ENCODE data around the gene NELL1.
A peak's percentile ranks its signal among the peaks of the same experiment; 100 is the strongest.

NELL1 gene

GRCh38 chr11:20661850-20662249, 7.5 kb upstream of the NELL1 start:
- 92% methylated on average over 2 of the region's 3 CpGs; no CpG with 5 or more reads in 1 of the 2 experiments for WGBS, 2 experiments (ENCODE audit: insufficient coverage in 2 of 2)
- Histone ChIP-seq H3K4me1 (ENCODE audit: control insufficient read depth, insufficient read depth, low read length, poor library complexity, severe bottlenecking) (no peaks in the 10 kb centered on the region), H3K36me3 (ENCODE audit: control insufficient read depth, insufficient read depth, low read length) (no peaks in the 10 kb centered on the region), H3K27ac (ENCODE audit: low read depth, low read length, severe bottlenecking) (no peak overlapping the region), H3K9me3 (ENCODE audit: control insufficient read depth, low read length) (no peaks in the 10 kb centered on the region), H3K4me3 (ENCODE audit: extremely low read depth, insufficient read depth, low read length, poor library complexity, severe bottlenecking) (no peak overlapping the region)

GRCh38 chr11:20668131-20668809, 1.1 kb upstream of the NELL1 start:
- 4% methylated on average over 7 of the region's 10 CpGs for WGBS, 2 experiments (ENCODE audit: insufficient coverage in 2 of 2)
- no peak overlapping the region for H3K4me3 ChIP-seq (ENCODE audit: extremely low read depth, insufficient read depth, low read length, poor library complexity, severe bottlenecking)
- no peaks in the 10 kb centered on the region for H3K9me3 ChIP-seq (ENCODE audit: control insufficient read depth, low read length)
- H3K36me3 ChIP-seq (ENCODE audit: control insufficient read depth, insufficient read depth, low read length): no peaks in the 10 kb centered on the region
- no peak overlapping the region for H3K27ac ChIP-seq (ENCODE audit: low read depth, low read length, severe bottlenecking)
- peaks cover 5% of the 10 kb centered on the region for H3K4me1 ChIP-seq (ENCODE audit: control insufficient read depth, insufficient read depth, low read length, poor library complexity, severe bottlenecking)

GRCh38 chr11:20669820-20670684, 666 bp downstream of the NELL1 start:
- H3K9me3 ChIP-seq (ENCODE audit: control insufficient read depth, low read length): no peaks in the 10 kb centered on the region
- peaks cover 5% of the 10 kb centered on the region for H3K4me1 ChIP-seq (ENCODE audit: control insufficient read depth, insufficient read depth, low read length, poor library complexity, severe bottlenecking)
- H3K27ac ChIP-seq (ENCODE audit: low read depth, low read length, severe bottlenecking): no peak overlapping the region
- peak overlapping the region; percentile 37 for H3K4me3 ChIP-seq (ENCODE audit: extremely low read depth, insufficient read depth, low read length, poor library complexity, severe bottlenecking)
- 1% methylated on average over 40 to 41 of the region's 60 CpGs for WGBS, 2 experiments (ENCODE audit: insufficient coverage in 2 of 2)
- H3K36me3 ChIP-seq (ENCODE audit: control insufficient read depth, insufficient read depth, low read length): no peaks in the 10 kb centered on the region

- Histone ChIP-seq H3K4me3 (ENCODE audit: extremely low read depth, insufficient read depth, low read length, poor library complexity, severe bottlenecking) (no peak overlapping the region), H3K36me3 (ENCODE audit: control insufficient read depth, insufficient read depth, low read length) (no peaks in the 10 kb centered on the region), H3K9me3 (ENCODE audit: control insufficient read depth, low read length) (no peaks in the 10 kb centered on the region), H3K27ac (ENCODE audit: low read depth, low read length, severe bottlenecking) (no peak overlapping the region), H3K4me1 (ENCODE audit: control insufficient read depth, insufficient read depth, low read length, poor library complexity, severe bottlenecking) (peaks cover 5% of the 10 kb centered on the region)
- 1 to 2% methylated on average over 9 to 17 of the region's 21 CpGs for WGBS, 2 experiments (ENCODE audit: insufficient coverage in 2 of 2)
Observed at GRCh38 chr11:20670932-20671403, 1.6 kb downstream of the NELL1 start.

GRCh38 chr11:20671856-20672546, 2.6 kb downstream of the NELL1 start:
- 50 to 66% methylated on average over 2 of the region's 6 CpGs for WGBS, 2 experiments (ENCODE audit: insufficient coverage in 2 of 2)
- H3K27ac ChIP-seq (ENCODE audit: low read depth, low read length, severe bottlenecking): no peak overlapping the region
- no peaks in the 10 kb centered on the region for H3K9me3 ChIP-seq (ENCODE audit: control insufficient read depth, low read length)
- H3K4me3 ChIP-seq (ENCODE audit: extremely low read depth, insufficient read depth, low read length, poor library complexity, severe bottlenecking): no peak overlapping the region
- no peaks in the 10 kb centered on the region for H3K36me3 ChIP-seq (ENCODE audit: control insufficient read depth, insufficient read depth, low read length)
- peaks cover 5% of the 10 kb centered on the region for H3K4me1 ChIP-seq (ENCODE audit: control insufficient read depth, insufficient read depth, low read length, poor library complexity, severe bottlenecking)

- H3K36me3 ChIP-seq (ENCODE audit: control insufficient read depth, insufficient read depth, low read length): no peaks in the 10 kb centered on the region
- WGBS, 2 experiments (ENCODE audit: insufficient coverage in 2 of 2): no CpG with 5 or more reads among the region's 2 CpGs
- H3K9me3 ChIP-seq (ENCODE audit: control insufficient read depth, low read length): no peaks in the 10 kb centered on the region
- H3K4me1 ChIP-seq (ENCODE audit: control insufficient read depth, insufficient read depth, low read length, poor library complexity, severe bottlenecking): peaks cover 5% of the 10 kb centered on the region
- H3K4me3 ChIP-seq (ENCODE audit: extremely low read depth, insufficient read depth, low read length, poor library complexity, severe bottlenecking): no peak overlapping the region
- no peak overlapping the region for H3K27ac ChIP-seq (ENCODE audit: low read depth, low read length, severe bottlenecking)
Observed at GRCh38 chr11:20672575-20672974, 3.2 kb downstream of the NELL1 start.

GRCh38 chr11:20676658-20677057, 7.3 kb downstream of the NELL1 start:
- Histone ChIP-seq H3K4me1 (ENCODE audit: control insufficient read depth, insufficient read depth, low read length, poor library complexity, severe bottlenecking) (no peaks in the 10 kb centered on the region), H3K4me3 (ENCODE audit: extremely low read depth, insufficient read depth, low read length, poor library complexity, severe bottlenecking) (no peak overlapping the region), H3K27ac (ENCODE audit: low read depth, low read length, severe bottlenecking) (no peak overlapping the region), H3K9me3 (ENCODE audit: control insufficient read depth, low read length) (no peaks in the 10 kb centered on the region), H3K36me3 (ENCODE audit: control insufficient read depth, insufficient read depth, low read length) (no peaks in the 10 kb centered on the region)
- 100% methylated on average over 1 to 2 of the region's 2 CpGs for WGBS, 2 experiments (ENCODE audit: insufficient coverage in 2 of 2)

- Histone ChIP-seq H3K27ac (ENCODE audit: low read depth, low read length, severe bottlenecking) (no peak overlapping the region), H3K4me3 (ENCODE audit: extremely low read depth, insufficient read depth, low read length, poor library complexity, severe bottlenecking) (no peak overlapping the region)
- 80 to 82% methylated on average over 1 to 2 of the region's 3 CpGs for WGBS, 2 experiments (ENCODE audit: insufficient coverage in 2 of 2)
Observed at GRCh38 chr11:20688761-20689160, 19.4 kb downstream of the NELL1 start.

GRCh38 chr11:20707876-20708275, 38.5 kb downstream of the NELL1 start:
- no peaks in the 10 kb centered on the region for H3K36me3 ChIP-seq (ENCODE audit: control insufficient read depth, insufficient read depth, low read length)
- no peaks in the 10 kb centered on the region for H3K9me3 ChIP-seq (ENCODE audit: control insufficient read depth, low read length)
- H3K4me3 ChIP-seq (ENCODE audit: extremely low read depth, insufficient read depth, low read length, poor library complexity, severe bottlenecking): no peak overlapping the region
- 63 to 81% methylated on average over 3 to 4 of the region's 6 CpGs for WGBS, 2 experiments (ENCODE audit: insufficient coverage in 2 of 2)
- H3K4me1 ChIP-seq (ENCODE audit: control insufficient read depth, insufficient read depth, low read length, poor library complexity, severe bottlenecking): no peaks in the 10 kb centered on the region
- no peak overlapping the region for H3K27ac ChIP-seq (ENCODE audit: low read depth, low read length, severe bottlenecking)

More at GRCh38 chr11:20688761-20689160, 19.4 kb downstream of the NELL1 start:
- Histone ChIP-seq H3K36me3 (ENCODE audit: control insufficient read depth, insufficient read depth, low read length) (no peaks in the 10 kb centered on the region), H3K9me3 (ENCODE audit: control insufficient read depth, low read length) (no peaks in the 10 kb centered on the region), H3K4me1 (ENCODE audit: control insufficient read depth, insufficient read depth, low read length, poor library complexity, severe bottlenecking) (no peaks in the 10 kb centered on the region)

GRCh38 chr11:20712912-20713311, 43.5 kb downstream of the NELL1 start:
- no peaks in the 10 kb centered on the region for H3K9me3 ChIP-seq (ENCODE audit: control insufficient read depth, low read length)
- H3K4me1 ChIP-seq (ENCODE audit: control insufficient read depth, insufficient read depth, low read length, poor library complexity, severe bottlenecking): no peaks in the 10 kb centered on the region
- WGBS, 2 experiments (ENCODE audit: insufficient coverage in 2 of 2): 95 to 96% methylated on average over 2 to 3 of the region's 3 CpGs
- no peak overlapping the region for H3K4me3 ChIP-seq (ENCODE audit: extremely low read depth, insufficient read depth, low read length, poor library complexity, severe bottlenecking)
- H3K36me3 ChIP-seq (ENCODE audit: control insufficient read depth, insufficient read depth, low read length): no peaks in the 10 kb centered on the region
- H3K27ac ChIP-seq (ENCODE audit: low read depth, low read length, severe bottlenecking): no peak overlapping the region

All from mesodermal cell (in vitro differentiated cells).